GM18505 (cell line): ENCODE measurements around the gene UBXN2A.
A peak's percentile ranks its signal among the peaks of the same experiment; 100 is the strongest.
"Not testable (repeated sequence)": the region's sequence is repeated elsewhere in the genome, so short reads cannot be mapped to it uniquely, and the experiment has no call there.

Experiments
- ATAC-seq: cut with Tn5 transposase; IDR thresholded peaks from one replicate; pipeline ENCODE4 v1.9.1; 2021; ENCODE audit not compliant: unreplicated experiment
- POLR2A ChIP-seq: IDR thresholded peaks from 4 replicates; pipeline ENCODE4 v1.6.1; 2011; ENCODE audit warnings: borderline replicate concordance; ENCODE audit not compliant: insufficient read depth, insufficient read length; ENCODE audit errors: extremely low read depth

UBXN2A gene

GRCh38 chr2:23925702-23926289 is 14.5 kb upstream of the UBXN2A start:
- TF ChIP-seq POLR2A, result peak; percentile 91
- ATAC-seq, result peak; percentile 54

DNA sequence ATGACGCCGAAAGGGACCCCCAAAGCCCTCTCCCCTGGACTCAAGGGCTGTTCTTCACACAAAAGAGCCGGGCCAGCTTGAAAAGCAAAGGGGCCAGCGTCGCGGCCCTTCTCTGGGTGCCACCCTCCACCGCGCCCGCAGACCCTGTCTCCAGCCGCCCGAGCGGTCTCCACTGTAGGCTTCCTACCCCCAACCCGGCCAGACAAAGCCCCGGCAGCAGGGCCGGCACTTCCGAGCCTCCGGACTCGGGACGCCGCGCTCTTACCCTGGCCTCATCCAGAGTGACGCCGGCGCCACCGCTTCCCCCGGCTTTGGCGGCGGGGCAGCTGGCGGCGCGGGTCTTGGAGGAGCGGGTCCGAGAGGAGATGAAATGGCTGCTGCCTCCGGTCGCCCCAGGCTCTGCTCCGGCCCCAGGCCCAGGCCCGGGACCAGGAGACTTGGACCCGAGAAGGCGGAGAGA is 13.9 kb upstream of the UBXN2A start:
- TF ChIP-seq POLR2A, result no peak
- ATAC-seq, result peak; percentile 31

DNA sequence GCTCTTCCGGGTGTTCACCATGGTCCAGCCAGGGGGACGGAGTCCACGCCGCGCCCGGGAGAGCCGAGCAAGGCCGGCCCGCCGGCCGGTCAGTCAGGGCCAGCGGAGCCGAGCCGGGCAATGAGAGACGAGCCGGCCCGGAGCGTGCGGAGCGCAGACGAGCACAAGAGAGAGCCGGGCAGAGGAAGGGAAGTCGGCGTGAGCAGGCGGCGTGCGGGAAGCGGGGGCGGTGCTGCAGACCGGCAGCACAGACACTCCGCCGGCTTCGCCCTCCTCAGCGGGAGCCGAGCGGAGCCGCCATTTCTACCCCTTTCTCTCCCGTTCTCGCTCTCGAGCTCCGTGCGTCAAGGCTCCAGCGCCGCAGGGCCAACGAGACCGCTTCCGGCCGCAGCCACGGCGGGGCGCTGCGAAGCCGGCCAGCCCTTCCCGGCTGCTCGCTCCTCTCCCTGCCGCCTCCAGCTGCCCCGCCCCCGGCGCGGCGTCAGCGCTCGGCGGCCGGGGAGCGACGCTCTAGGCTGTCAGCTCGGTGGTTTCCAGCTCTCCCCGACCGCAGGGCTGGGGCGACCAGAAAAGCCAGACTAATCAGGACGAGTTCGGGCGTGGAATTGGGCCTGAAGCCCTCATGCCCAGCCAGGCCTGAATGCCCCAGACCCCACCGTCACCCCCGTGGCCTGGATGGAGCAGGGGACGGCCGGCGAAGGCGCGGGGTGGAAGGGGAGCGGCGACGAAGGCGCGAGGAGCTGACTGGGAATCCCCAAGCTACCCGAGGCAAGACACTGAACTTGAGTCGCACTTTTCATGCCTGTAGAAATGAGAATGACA is 13.3 kb upstream of the UBXN2A start, which contains the start of gene ATAD2B:
Gene ATAD2B (minus strand): TSS at position 374 of the 822 bp plus-strand sequence. CDS start 353 bp downstream, at position 21.
- TF ChIP-seq POLR2A, result peak; percentile 96
- ATAC-seq, result peak; percentile 78

- no peak for ATAC-seq
- TF ChIP-seq POLR2A, result no peak
Measured at GRCh38 chr2:23934259-23934658, 6.0 kb upstream of the UBXN2A start.

- peak; percentile 55 for ATAC-seq
- TF ChIP-seq POLR2A, result no peak
Measured at GRCh38 chr2:23940718-23941620, 706 bp downstream of the UBXN2A start.

- no peak for TF ChIP-seq POLR2A
- ATAC-seq, result no peak
Measured at GRCh38 chr2:23941644-23942043, 1.4 kb downstream of the UBXN2A start.

DNA sequence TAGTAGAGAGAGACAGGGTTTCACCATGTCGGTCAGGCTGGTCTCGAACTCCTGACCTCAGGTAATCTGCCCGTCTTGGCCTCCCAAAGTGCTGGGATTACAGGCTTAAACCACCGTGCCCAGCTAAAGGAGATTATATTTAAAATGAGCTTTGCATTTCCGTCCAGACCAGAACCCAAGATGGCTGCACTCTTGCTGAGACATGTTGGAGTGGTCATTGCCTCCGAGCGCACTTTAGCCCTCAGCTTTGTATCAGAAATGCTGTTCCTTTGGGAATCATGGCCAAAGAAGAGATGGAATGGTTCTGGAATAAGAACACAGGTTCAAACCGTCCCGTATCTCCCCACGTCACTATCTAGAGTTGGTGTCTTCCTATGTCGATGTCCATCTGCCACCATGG is 3.4 kb downstream of the UBXN2A start:
- no peak for ATAC-seq
- TF ChIP-seq POLR2A, result no peak

DNA sequence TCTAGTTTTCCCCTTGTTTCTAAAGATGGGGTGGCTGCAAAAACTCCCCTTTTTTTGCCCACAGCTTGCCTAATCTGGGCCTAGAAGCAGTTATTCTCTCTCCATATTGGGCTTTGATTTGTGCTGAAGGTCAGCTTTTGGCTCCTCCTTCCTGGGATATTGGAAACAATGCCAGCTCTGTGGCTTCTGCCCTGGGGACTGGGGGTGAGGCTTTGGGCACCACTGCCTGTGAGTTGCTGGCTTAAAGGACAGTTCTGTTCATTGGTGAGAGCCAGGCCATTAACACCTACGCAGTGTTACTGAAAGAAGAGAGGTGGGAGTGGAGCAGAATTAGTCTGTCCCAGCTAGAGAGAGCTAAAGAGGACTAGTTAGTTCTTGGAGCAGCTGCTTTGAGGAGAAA is 4.3 kb downstream of the UBXN2A start:
- ATAC-seq, result no peak
- no peak for TF ChIP-seq POLR2A

DNA sequence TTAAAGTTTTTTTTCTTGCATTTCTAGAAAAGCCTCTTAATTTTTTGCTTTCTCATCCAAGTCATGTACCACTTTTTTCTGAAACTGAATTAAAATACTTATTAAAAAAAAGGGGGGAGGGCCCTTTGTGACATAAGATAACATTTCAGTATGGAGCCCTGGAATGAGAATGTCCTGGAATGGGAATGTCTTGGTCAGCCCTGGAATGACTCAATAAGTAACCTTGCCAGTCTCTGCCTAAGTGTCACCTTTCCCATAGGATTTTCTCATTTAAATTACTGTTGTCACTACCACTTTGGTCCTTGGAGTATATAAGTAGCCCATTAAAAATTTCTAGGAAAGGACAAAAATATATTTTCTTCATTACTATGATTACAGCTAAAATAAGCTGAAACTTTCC is 4.7 kb downstream of the UBXN2A start:
- no peak for ATAC-seq
- no peak for TF ChIP-seq POLR2A

GRCh38 chr2:23947350-23947749 is 7.1 kb downstream of the UBXN2A start:
- ATAC-seq, result no peak
- no peak for TF ChIP-seq POLR2A

DNA sequence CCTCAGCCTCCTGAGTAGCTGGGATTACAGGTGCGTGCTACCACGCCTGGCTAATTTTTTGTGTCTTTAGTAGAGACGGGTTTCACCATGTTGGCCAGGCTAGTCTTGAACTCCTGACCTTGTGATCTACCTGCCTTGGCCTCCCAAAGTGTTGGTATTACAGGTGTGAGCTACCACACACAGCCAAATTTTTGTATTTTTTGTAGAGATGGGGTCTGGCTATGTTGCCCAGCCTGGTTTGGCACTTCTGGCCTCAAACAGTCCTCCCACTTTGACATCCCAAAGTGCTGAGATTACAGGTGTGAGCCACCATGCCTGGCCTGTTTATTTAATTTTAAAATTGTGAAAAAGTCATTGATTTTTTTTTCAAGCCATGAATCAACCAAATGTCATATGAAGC is 12.3 kb downstream of the UBXN2A start:
- ATAC-seq, result not testable (repeated sequence)

DNA sequence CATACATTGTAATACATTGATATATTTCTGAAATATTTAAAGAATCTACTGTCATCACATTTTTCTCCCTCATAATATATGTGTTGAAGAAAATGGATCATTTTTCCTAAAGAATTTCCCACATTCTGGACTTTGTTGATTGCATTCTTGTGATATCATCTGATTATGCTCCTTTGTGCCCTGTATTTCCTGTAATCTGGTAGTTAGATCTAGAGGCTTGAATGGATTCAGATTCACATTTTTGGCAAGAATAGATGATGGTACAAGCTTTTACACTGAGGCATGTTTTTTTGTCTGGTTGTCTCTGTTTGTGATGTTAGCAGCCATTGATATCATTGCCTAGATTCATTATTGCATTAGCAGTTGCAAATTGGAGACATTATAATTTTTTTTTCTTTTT is 13.4 kb downstream of the UBXN2A start:
- no peak for TF ChIP-seq POLR2A
- no peak for ATAC-seq

DNA sequence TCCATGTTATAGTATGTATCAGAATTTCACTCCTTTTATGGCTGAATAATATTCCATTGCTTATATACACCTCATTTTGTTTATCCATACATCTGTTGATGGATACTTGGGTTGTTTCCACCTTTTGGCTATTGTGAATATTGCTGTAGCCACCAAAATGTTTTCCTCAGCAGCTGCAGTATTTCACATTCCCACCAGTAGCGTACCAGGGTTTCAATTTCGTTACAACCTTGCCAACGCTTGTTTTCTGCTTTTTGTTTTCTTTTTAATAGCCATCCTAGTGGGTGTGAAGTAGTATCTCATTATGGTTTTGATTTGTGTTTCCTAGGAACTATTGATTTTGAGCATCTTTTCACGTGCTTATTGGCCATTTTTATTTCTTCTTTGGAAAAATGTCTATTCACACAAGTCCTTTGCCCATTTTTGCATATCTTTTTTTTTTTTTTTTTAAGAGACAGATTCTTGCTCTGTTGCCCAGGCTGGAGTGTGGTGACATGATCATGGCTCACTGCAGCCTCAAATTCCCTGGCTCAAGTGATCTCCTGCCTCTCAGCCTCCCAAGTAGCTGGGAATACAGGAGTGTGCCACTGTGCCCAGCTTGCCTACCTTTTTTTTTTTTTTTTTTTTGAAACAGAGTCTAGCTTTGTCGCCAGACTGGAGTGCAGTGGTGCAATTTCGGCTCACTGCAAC is 14.2 kb downstream of the UBXN2A start:
- no peak for TF ChIP-seq POLR2A
- no peak for ATAC-seq
